UCSD-AML1 (cell line): ENCODE measurements around the gene CHMP5.
A peak's percentile ranks its signal among the peaks of the same experiment; 100 is the strongest.

ENCODE experiments used
- DNase-seq: peaks from one replicate; lab custom pipeline; 2025; ENCODE audit not compliant: unreplicated experiment; lab: John Stamatoyannopoulos, UW

CHMP5 gene

DNA sequence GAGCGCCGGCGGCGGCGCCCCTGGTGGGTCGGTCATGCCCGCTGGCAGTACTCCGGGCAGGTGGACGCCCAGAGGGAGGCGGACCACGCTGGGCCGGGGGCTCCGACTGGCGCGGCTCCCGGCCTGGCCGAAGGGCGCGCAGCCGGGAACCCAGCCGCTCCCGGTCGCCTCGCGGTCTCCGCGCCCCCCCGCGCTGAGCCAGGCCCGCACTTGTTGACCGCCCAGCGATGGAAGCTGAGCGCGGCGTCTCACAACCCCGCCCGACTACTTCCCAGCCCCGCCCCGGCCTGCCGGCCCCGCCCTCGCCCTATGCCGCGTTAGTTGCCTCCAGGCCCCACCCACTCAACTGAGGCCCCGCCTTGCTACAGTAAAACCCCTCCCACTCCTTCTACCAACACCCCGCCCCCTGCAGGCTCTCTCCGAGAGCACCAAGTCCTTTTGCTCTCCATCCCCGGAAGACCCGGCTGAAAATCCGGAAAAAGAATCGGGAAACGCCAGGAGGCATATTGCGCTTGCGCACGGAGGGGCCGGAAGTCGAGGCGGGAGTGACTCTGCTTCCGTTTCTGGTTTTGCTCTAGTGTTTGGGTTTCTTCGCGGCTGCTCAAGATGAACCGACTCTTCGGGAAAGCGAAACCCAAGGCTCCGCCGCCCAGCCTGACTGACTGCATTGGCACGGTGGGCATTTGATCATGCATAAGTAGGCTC, at the start of gene CHMP5, which contains the start of gene BAG1:
CHMP5 (plus strand) TSS at position 577 of the 705 bp plus-strand sequence; CDS start at position 607, 30 bp downstream.
BAG1 (minus strand) TSS at position 236 of the 705 bp plus-strand sequence.
- peak; percentile 99 for DNase-seq

DNA sequence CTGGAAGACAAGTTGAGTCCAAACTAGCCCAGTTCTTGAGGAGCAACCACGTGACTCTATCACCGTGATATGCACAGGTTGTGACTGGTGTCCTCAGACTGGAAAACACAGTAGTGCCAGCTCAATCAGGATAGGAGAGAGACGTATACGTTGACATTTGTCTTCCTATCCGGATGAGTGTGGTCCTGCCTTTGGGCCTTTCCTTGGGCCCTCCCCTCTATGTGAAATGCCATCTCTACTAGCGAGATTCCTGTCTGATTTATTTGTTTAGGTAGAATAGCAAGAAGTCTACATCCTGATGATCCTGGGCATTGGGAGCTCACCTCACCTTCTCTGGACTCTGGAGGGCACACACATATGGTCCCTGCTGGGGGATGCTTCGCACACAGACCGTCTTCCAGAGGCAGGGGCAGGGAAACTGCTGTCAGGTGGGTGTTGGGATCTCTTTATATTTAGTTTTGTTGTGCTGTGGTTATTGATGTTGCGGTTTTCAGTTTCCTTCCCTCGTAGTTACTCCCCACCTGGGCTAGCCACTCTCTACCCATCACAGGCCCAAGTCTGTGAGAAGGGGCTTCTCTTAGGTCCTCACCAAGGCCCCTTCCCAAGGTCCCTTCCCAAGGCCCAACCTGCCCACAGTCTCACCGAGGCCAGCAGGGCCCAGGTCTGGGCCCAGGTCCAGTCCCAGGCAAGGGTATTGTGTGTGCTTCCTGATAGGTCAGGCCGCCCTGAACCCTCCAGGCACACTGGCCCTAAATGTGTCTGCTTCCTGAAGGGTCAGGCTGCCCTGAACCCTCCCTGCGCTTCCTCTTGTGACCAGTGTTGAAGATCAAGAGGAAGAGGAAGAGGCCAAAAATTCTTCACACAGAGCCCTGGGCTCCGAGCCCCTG, 43.9 kb upstream of the CHMP5 start:
- DNase-seq: peak; percentile 43

DNA sequence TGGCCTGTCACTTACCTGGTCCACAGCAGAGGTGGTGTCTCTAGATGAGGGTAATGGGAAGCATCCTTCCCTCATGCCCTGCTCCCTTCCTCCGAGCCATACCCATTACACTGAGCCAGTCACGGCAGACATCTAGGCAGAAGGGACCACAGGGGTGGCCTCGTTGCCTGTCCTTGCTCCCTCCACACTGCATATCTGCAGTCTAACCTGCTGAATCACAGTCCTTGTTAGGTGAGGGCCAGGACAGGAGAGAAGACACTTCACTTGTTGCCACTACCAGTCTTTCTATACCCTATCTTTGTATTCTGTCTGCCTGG, 43.3 kb upstream of the CHMP5 start:
- DNase-seq: no peak

DNA sequence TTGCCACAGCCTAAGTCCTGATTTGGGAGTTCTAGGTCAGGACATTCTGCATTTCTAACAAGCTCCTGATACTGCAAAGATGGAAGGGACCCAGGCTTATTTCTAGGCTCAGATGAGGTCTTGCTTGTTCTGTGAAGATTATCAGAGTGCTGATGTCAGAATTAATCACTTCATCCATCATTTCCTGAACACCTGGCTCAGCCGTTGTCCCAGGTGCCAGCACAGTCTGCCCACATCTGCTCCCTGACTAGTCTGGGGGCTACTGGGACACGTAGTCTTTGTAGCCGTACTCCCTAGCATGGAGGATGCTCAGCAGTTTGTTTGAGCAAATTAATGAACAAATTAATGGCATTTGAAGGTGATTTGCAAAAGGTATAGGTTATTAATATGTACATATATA, 42.8 kb upstream of the CHMP5 start:
- DNase-seq: no peak

DNA sequence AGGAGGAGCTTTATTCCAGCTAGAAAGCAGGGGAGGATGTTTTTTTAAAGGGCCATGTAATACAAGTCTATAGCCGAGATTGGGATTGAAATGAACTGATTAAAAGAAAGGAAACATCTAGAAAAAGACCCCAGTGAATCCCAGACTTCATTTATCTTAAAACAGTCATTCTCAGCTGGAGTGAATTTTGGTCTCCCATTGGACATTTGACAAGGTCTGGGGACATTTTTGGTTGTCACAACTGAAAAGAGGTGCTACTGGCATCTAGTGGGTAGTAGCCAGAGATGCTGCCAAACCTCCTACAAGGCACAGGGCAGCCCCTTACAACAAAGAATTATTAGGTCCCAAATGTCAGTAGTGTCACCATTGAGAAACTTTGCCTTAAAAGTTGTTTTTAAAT, 41.2 kb upstream of the CHMP5 start:
- no peak for DNase-seq

DNA sequence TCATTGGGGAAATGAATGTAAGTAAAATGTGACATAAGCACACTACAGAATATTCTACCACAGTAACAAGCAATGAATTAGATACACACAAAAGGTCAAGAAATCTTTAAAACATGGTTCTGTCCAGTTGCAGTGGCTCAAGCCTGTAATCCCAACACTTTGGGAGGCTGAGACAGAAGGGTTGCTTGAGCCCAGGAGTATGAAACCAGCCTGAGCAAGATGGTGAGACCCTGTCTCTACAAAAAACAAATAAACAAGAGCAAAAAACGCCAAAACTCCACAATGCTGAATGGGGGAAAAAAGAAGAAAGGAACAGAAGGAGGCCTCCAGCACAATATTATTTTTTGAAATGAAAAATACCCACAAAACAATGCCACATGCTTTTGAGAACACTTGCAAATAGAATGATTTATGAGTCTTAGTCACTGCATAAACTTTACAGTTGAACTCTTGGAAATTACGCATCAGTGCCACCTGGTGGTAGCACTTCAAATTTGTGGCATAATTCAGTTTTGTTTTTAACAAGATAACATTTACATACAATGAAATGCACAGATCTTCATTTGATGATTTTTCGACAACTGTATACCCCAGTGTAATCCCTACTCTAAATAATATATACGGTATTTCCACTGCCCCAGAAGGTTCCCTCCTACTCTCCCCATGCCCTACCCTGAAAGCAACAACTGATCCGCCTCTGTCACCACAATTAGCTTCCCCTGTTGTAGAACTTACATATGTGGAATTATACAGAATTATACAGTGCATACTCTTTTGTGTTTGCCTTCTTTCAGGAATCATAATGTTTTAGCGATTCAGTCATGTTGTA, 39.3 kb upstream of the CHMP5 start:
- peak; percentile 17 for DNase-seq

DNA sequence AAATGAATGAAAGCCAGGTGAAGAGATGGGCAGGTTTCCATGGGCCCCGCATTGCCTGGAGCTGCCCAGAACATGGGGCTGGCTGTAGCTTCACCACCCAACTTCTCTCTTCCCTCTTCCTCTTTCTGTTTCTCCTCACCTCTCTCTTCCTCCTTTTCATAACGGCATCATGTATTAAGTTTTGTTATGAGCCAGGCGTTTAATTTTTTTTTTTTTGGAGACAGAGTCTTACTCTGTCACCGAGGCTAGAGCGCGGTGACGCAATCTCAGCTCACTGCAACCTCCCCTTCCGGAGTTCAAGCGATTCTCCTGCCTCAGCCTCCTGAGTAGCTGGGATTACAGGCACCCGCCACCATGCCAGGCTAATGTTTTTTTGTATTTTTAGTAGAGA, 37.8 kb upstream of the CHMP5 start:
- DNase-seq: peak; percentile 18

DNA sequence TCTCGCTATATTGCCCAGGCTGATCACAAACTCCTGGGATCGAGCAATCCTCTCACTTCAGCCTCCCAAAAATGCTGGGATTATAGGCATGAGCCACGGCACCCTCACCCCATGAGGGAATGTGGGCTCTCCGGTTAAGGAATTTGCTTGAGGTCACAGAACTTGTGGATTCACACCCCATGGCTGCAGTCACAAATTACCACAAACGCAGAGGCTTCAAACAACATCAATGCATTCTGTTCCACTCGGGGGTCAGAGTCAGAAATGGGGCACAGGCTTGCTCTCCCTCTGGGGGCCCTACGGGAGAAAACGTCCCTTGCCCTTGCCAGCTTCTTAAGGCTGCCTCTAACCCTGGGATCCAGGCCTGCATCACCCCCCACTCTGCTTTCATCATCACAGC, 37.1 kb upstream of the CHMP5 start:
- no peak for DNase-seq

DNA sequence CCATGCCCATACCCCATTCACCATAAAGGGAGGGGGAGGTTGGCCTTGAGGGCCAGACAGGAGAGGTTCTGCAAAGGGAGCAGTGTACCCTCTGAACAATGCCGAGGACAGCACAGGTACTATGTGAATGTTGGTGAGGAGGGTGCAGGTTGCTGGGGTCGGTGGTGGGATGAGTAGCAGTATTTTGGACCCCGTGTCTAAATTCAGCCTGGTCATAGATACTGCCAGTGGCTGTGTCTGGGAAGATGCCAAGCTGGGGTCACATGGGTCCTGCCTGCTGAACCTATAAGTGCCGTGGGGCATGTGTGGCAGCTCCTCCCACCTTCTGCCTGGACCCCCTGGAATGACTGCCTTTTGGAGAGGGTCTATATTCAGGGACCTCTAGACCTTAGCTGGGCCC, 36.2 kb upstream of the CHMP5 start:
- DNase-seq: no peak

DNA sequence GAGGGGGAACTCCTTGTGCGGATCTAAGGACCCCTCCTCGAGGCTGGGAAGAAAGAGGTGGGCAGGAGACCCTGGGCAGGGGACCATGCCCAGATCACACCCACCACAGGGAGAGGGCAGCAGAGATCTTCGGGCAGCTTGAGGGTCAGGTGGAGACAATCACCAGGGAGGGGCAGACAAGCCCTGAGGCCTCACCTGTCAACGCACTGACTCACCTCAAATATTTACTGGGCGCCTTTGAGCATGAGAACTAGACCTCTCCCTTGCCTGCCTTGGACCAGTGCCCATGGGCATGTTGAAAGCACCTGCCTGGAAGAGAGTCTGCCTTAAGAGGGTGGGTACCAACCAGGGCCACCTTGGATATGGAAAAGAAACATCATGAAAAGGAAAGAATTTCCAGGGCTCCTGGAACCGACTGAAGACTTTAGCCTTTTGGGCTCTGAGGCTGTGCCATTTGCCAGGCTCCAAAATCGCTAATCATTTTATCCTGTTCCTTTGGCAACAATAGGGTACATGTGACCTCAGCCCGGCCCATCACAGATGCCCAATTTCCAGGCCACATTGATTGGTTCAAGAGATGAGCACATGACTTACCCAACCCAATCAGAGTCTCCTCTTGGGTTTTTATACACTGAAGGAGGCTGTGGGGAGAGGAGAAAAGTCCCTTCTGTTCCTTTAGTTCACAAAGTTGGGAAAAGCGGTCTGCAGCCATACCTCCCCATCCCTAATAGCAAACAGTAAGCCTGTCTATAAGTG, 35.3 kb upstream of the CHMP5 start:
- no peak for DNase-seq

DNA sequence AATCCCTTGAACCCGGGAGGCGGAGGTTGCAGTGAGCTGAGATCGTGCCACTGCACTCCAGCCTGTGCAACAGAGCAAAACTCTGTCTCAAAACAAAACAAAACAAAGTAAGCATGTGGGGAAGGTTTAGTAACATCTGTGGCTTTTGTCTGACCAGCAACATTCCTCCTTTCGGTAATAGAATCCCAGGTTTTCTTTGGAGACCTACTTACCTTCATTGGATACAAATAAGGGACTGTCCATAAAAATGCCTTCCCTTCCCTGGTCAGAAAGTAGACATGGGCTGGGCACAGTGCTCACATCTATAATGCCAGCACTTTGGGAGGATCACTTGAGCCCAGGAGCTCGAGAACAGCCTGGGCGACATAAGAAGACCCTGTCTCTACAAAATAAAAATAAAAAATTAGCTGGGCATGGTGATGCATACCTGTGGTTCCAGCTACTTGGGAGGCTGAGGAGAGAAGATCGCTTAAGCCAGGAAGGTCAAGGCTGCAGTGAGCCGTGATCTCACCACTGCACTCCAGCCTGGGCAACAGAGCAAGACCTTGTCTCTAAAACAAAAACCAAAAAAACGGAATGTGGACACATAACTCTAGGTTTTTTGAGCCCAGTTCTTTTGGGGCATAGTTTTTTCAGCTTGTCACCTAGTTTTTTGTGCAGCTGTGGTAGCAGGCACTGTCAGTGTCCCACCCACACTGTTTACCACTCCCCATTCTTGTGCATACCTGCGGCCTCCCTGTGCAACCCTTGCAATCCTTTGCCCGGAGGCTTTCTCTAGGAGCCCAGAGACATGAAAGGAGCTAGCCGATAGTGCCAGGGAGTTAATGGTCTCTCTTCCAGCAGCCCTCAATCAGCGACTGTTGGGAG, 33.9 kb upstream of the CHMP5 start:
- no peak for DNase-seq

DNA sequence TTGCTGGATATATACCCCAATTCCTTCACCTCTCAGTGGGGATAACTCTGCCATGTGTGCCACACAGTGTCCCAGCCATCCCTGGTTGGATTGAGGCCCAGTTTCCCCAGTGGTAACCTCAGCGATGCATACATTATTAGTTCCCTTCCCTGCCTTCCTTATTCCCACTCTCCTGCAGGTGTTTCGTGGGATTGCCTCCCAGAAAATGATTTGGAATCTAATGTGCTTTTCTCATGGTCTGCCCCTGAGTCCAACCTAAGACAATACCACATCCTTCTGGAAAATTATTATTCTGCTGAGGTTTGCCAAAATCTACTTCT, 33.3 kb upstream of the CHMP5 start:
- DNase-seq: no peak

DNA sequence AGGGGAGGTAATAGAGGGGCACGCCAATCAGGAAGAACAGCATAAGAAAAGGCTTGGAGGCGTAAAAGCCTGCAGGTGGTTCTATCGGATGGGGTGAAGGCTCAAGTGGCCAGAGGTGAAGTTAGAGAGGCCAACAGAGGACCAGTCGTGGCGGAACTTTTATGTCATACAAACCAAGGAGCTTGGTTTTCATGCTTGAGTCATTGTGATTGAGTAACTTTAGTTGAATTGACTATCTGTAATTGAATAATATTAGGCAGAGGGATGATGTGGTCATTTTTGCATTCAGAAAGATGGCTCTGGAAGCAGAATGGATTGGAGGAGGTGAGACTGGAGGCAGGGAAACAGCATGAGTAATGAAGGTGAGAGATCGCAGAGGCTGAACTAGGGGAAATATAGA, 32.0 kb upstream of the CHMP5 start:
- no peak for DNase-seq

DNA sequence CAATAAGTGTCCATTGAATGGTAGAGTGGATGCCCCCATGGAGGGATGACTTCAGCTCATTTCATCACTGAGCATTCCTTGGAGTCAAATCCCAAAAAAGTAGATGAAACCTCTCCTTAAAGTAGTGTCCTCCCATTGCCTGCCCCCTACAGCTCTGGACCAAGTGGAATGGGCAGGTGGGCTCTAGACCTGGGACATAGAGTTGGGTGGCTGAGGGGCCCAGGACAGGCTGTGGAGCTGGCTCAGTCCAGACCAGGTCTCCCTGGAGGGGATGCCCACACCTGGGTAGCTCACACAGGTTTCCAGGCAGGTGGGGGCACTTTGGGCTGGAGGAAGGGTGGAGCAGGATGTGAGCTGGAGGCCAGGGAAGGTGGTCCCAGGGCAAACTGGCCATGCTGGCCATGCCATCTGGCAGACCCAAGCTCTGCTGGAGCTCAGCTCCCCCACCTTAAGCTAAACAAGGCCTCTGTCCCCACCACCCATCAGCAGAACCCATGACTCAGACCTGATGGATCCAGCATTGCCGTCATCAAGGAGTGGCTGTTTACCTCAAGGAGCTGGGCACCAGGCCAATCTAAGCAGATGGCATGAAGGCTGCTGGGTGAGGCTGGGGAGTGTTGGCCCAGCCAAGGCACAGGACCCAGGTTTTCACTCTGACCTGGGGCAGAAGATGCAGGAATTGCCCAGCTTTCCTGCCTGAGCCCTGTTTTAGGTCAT, 31.1 kb upstream of the CHMP5 start:
- no peak for DNase-seq

DNA sequence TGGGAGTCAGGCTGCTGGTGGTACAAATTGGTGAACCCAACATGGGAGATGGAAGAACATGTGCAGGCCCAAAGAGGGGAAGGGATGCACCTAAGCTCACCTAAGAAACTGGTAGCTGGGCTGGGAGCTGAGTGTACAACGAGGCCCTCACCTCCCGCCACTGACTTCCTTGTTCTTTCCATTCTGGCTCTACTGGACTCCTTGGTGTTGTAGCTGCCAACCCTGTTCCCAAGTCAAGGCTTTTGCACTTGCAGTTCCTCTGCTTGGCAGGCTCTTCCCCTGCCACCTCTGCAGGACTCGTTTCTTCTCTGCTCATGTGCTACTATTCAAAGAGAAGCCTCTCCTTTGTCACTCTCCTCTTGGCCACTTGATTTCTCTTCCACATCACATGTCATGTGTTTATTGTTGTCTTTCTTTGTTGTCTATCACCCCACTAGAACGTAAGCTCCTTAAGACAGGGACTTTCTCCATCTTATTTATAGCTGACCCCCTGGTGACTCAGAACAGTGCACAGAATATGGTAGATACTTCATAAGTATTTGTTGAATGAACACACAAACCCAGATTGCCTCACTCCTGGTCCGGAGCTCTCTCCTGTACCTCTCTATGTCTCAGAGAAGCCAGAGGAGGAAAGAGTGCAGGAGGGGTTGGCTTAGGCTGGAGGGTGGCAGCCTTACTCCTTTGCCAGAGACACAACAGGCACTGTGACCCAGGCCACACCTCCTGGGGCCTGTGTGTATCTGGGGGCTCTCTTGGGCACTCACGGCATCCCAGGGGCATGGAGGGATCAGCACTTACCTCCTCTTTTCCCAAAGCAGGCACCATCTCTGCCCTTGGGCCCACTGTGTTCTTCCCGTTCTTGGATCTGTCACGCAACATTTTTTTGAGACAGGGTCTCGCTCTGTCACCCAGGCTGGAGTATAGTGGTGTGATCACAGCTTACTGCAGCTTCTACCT, 30.1 kb upstream of the CHMP5 start:
- DNase-seq: no peak

DNA sequence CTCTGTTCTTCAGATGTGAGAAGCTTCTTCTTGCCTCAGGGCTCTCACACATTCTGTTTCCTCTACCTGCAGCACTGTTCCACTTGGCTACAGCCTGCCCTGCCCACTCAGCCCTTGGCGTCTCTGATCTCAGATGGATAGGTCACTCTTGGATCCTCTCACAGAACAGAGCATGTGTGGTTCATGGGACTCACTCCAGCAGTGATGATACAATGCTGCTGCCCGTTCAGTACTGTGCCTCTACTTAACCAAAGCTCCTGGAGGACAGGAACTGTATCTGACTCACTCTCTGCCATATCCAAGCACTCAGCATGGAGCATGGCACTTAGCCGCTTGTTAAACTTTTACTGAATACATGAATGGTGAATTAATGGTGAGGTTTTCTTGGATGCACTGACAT, 28.3 kb upstream of the CHMP5 start:
- DNase-seq: no peak

DNA sequence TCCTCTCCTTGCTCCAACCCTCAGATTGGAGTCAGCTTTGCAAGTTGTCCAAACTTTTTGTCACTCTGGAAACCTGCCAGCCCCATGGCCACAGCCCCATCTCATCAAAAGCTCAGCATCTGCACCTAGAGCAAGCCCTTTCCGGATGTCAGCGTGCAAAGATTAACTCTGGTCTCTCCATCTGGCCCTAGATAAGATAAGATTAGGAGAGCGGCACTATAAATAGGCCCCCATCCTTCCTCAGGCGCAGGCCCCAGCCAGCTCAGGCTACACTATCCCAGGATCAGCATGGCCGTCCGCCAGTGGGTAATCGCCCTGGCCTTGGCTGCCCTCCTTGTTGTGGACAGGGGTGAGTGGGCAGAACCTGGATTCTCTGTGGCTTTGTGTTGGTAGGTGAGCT, 24.9 kb upstream of the CHMP5 start, which contains the start of gene SPINK4:
SPINK4 (plus strand) TSS at position 247 of the 400 bp plus-strand sequence; CDS start at position 289, 42 bp downstream.
- DNase-seq: peak; percentile 25

DNA sequence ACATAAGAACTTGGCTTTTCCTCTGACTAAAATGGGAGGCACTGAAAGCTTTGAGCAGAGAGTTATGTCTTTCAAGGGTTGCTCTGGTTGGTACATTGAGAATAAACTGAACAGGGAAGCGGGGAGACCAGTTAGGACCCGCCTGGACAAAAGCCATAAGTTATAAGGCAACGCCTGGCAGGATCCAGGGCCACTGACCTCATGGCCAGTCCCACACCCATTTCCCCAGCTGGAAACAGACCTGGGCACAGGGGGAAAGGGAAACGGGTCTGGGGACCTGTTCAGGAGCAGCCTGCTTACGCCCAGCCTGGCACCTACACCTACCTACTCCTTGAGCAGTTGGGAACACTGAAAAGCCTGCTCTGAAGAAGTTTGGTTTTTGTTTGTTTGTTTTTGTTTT, 23.6 kb upstream of the CHMP5 start:
- DNase-seq: no peak
